ENCODE data around the gene SETBP1.

Gene SETBP1

DNA sequence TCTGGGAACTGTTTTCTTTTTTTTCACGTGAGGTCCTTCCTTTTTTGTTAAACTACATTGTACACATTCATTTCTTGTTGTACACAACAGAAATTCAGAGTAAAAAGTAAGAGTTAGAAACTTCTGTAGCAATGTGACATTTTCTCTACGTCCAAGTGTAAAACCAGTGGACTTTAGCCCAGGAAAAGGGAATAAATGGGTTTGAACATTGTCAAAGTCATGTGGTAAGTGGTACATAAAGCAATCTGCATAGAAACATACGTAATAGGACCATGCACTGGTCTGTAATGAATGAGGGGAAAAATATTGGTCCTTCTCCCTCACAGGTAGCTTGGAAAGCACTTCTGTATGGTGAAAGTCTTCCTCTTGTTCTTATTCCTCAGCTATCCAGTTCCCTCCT, 421.4 kb downstream of the SETBP1 start:
- Histone ChIP-seq H3K9ac (ENCODE audit: low read depth, low read length) (no peak overlapping the region), H3K4me3 (ENCODE audit: low read depth, low read length) (no peak overlapping the region), H3K9me3 (ENCODE audit: control insufficient read depth, insufficient read depth, low read length) (no peaks in the 10 kb centered on the region), H3K4me1 (ENCODE audit: control insufficient read depth, insufficient read depth, low read length) (no peaks in the 10 kb centered on the region), H3K36me3 (ENCODE audit: control insufficient read depth, insufficient read depth, low read length) (no peaks in the 10 kb centered on the region), H3K27me3 (ENCODE audit: control insufficient read depth, insufficient read depth, low read length) (no peaks in the 10 kb centered on the region)

DNA sequence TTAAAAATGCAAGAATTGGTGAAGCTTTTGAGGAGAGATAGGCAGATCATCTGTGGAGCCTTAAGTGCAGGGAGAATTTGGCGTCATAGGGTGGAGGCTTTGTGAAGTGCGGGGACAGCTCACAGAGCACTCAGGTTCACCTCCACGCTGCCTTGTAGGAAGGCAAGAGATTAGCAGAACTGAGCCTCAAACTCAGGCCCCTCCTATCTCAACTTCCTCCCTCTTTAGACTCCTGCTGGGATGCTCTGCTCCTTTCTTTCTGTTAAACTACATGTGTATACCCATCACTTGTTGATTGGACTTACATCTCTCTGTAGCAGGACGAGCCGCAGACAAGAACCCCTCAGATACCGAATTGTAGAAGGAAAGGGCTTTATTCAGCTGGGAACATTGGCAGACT, 422.2 kb downstream of the SETBP1 start:
- Histone ChIP-seq H3K9ac (ENCODE audit: low read depth, low read length) (no peak overlapping the region), H3K36me3 (ENCODE audit: control insufficient read depth, insufficient read depth, low read length) (no peaks in the 10 kb centered on the region), H3K4me3 (ENCODE audit: low read depth, low read length) (no peak overlapping the region), H3K4me1 (ENCODE audit: control insufficient read depth, insufficient read depth, low read length) (no peaks in the 10 kb centered on the region), H3K9me3 (ENCODE audit: control insufficient read depth, insufficient read depth, low read length) (no peaks in the 10 kb centered on the region), H3K27me3 (ENCODE audit: control insufficient read depth, insufficient read depth, low read length) (no peaks in the 10 kb centered on the region)

DNA sequence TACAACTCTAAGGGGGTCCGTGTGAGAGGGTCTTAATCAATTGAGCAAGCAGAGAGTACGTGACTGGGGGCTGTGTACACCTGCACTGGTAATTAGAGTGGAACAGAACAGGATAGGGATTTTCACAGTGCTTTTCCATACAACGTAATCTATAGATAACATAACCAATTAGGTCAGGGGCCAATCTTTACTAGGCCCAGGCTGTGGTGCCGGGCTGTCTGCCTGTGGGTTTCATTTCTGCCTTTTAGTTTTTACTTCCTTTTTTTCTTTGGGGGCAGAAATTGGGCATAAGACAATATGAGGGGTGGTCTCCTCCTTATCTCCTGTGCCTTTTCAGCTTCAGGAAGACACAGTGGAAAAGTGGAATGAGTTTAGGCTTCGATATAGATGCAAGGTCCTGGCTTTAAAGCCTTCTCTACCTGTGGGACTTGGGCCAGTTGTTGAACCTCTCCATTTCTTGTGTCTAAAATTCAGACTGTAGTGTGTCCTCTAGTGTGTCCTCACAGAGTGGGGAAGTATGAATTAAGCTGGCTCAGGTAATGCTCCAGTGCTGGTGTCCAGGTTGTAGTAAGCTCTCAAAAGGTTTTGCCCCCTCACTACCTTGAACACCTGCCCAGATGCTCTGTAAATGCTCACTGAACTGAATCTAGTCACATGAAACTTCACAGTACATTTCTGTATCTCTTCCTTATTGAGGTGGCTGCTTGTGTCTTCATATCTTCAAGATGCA, 422.8 kb downstream of the SETBP1 start:
- Histone ChIP-seq H3K9ac (ENCODE audit: low read depth, low read length) (no peak overlapping the region), H3K4me1 (ENCODE audit: control insufficient read depth, insufficient read depth, low read length) (no peaks in the 10 kb centered on the region), H3K27me3 (ENCODE audit: control insufficient read depth, insufficient read depth, low read length) (no peaks in the 10 kb centered on the region), H3K9me3 (ENCODE audit: control insufficient read depth, insufficient read depth, low read length) (no peaks in the 10 kb centered on the region), H3K36me3 (ENCODE audit: control insufficient read depth, insufficient read depth, low read length) (no peaks in the 10 kb centered on the region), H3K4me3 (ENCODE audit: low read depth, low read length) (no peak overlapping the region)

- no peak overlapping the region for H3K9ac ChIP-seq (ENCODE audit: low read depth, low read length)
- H3K4me1 ChIP-seq (ENCODE audit: control insufficient read depth, insufficient read depth, low read length): no peaks in the 10 kb centered on the region
Measured at GRCh38 chr18:45104049-45104395, 423.3 kb downstream of the SETBP1 start.

GRCh38 chr18:45106331-45106774, 425.7 kb downstream of the SETBP1 start:
- Histone ChIP-seq H3K9ac (ENCODE audit: low read depth, low read length) (no peak overlapping the region), H3K36me3 (ENCODE audit: control insufficient read depth, insufficient read depth, low read length) (no peaks in the 10 kb centered on the region), H3K4me3 (ENCODE audit: low read depth, low read length) (no peak overlapping the region), H3K9me3 (ENCODE audit: control insufficient read depth, insufficient read depth, low read length) (no peaks in the 10 kb centered on the region), H3K4me1 (ENCODE audit: control insufficient read depth, insufficient read depth, low read length) (no peaks in the 10 kb centered on the region), H3K27me3 (ENCODE audit: control insufficient read depth, insufficient read depth, low read length) (no peaks in the 10 kb centered on the region)

More at GRCh38 chr18:45104049-45104395, 423.3 kb downstream of the SETBP1 start:
- H3K27me3 ChIP-seq (ENCODE audit: control insufficient read depth, insufficient read depth, low read length): no peaks in the 10 kb centered on the region
- H3K4me3 ChIP-seq (ENCODE audit: low read depth, low read length): no peak overlapping the region
- no peaks in the 10 kb centered on the region for H3K36me3 ChIP-seq (ENCODE audit: control insufficient read depth, insufficient read depth, low read length)
- H3K9me3 ChIP-seq (ENCODE audit: control insufficient read depth, insufficient read depth, low read length): no peaks in the 10 kb centered on the region

- H3K9ac ChIP-seq (ENCODE audit: low read depth, low read length): no peak overlapping the region
- H3K4me1 ChIP-seq (ENCODE audit: control insufficient read depth, insufficient read depth, low read length): no peaks in the 10 kb centered on the region
- no peaks in the 10 kb centered on the region for H3K9me3 ChIP-seq (ENCODE audit: control insufficient read depth, insufficient read depth, low read length)
- no peaks in the 10 kb centered on the region for H3K36me3 ChIP-seq (ENCODE audit: control insufficient read depth, insufficient read depth, low read length)
- H3K27me3 ChIP-seq (ENCODE audit: control insufficient read depth, insufficient read depth, low read length): no peaks in the 10 kb centered on the region
- no peak overlapping the region for H3K4me3 ChIP-seq (ENCODE audit: low read depth, low read length)
Measured at GRCh38 chr18:45107425-45107824, 426.7 kb downstream of the SETBP1 start.

DNA sequence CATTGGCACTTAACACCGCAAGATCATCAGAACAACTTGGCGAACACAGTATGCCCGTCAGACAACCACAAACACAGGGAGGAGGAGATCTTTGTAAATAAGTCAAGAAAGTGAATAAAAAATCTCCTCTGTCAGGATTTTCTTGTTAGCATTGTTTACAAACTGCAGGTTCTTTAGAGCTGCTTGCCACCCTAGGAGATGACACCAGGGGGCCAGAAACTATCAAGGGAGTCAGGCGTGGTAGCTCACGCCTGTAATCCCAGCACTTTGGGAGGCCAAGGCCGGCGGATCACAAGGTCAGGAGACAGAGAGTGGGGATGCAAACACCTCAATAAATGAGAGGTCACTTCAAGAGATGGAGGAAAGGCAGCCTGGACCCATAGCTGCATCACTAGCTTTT, 428.1 kb downstream of the SETBP1 start:
- H3K36me3 ChIP-seq (ENCODE audit: control insufficient read depth, insufficient read depth, low read length): no peaks in the 10 kb centered on the region
- no peak overlapping the region for H3K9ac ChIP-seq (ENCODE audit: low read depth, low read length)
- no peaks in the 10 kb centered on the region for H3K9me3 ChIP-seq (ENCODE audit: control insufficient read depth, insufficient read depth, low read length)
- H3K4me1 ChIP-seq (ENCODE audit: control insufficient read depth, insufficient read depth, low read length): no peaks in the 10 kb centered on the region
- no peaks in the 10 kb centered on the region for H3K27me3 ChIP-seq (ENCODE audit: control insufficient read depth, insufficient read depth, low read length)
- no peak overlapping the region for H3K4me3 ChIP-seq (ENCODE audit: low read depth, low read length)

DNA sequence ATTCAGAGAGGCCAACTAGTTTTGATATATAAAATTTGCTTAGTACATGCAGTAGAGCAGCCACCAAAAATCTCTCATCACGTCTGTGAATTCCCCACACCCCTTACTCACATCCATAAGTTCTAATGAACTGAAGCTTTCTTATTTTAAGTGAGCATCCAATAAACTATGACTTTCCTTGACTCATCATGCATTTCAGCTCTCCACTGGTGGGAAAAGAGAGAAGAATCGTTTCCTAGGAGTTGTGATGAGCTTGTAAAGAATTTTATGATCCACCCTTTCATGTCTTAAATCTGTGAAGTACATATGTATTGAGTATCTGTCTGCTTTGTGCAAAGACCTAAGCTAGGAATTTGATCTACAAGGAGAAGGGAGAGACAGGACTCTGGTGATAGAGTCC, 428.6 kb downstream of the SETBP1 start:
- no peaks in the 10 kb centered on the region for H3K27me3 ChIP-seq (ENCODE audit: control insufficient read depth, insufficient read depth, low read length)
- no peaks in the 10 kb centered on the region for H3K4me1 ChIP-seq (ENCODE audit: control insufficient read depth, insufficient read depth, low read length)
- no peak overlapping the region for H3K4me3 ChIP-seq (ENCODE audit: low read depth, low read length)
- no peaks in the 10 kb centered on the region for H3K36me3 ChIP-seq (ENCODE audit: control insufficient read depth, insufficient read depth, low read length)
- H3K9ac ChIP-seq (ENCODE audit: low read depth, low read length): no peak overlapping the region
- no peaks in the 10 kb centered on the region for H3K9me3 ChIP-seq (ENCODE audit: control insufficient read depth, insufficient read depth, low read length)

GRCh38 chr18:45109706-45110105, 429.0 kb downstream of the SETBP1 start:
- H3K9me3 ChIP-seq (ENCODE audit: control insufficient read depth, insufficient read depth, low read length): no peaks in the 10 kb centered on the region
- H3K4me3 ChIP-seq (ENCODE audit: low read depth, low read length): no peak overlapping the region
- H3K36me3 ChIP-seq (ENCODE audit: control insufficient read depth, insufficient read depth, low read length): no peaks in the 10 kb centered on the region
- no peaks in the 10 kb centered on the region for H3K4me1 ChIP-seq (ENCODE audit: control insufficient read depth, insufficient read depth, low read length)
- H3K9ac ChIP-seq (ENCODE audit: low read depth, low read length): no peak overlapping the region
- no peaks in the 10 kb centered on the region for H3K27me3 ChIP-seq (ENCODE audit: control insufficient read depth, insufficient read depth, low read length)

GRCh38 chr18:45110577-45111501, 430.2 kb downstream of the SETBP1 start:
- Histone ChIP-seq H3K4me1 (ENCODE audit: control insufficient read depth, insufficient read depth, low read length) (no peaks in the 10 kb centered on the region), H3K4me3 (ENCODE audit: low read depth, low read length) (no peak overlapping the region), H3K27me3 (ENCODE audit: control insufficient read depth, insufficient read depth, low read length) (no peaks in the 10 kb centered on the region), H3K36me3 (ENCODE audit: control insufficient read depth, insufficient read depth, low read length) (no peaks in the 10 kb centered on the region), H3K9me3 (ENCODE audit: control insufficient read depth, insufficient read depth, low read length) (no peaks in the 10 kb centered on the region), H3K9ac (ENCODE audit: low read depth, low read length) (no peak overlapping the region)

GRCh38 chr18:45111502-45111848, 430.8 kb downstream of the SETBP1 start:
- Histone ChIP-seq H3K4me1 (ENCODE audit: control insufficient read depth, insufficient read depth, low read length) (no peaks in the 10 kb centered on the region), H3K4me3 (ENCODE audit: low read depth, low read length) (no peak overlapping the region)

GRCh38 chr18:45112682-45113081, 432.0 kb downstream of the SETBP1 start:
- no peak overlapping the region for H3K4me3 ChIP-seq (ENCODE audit: low read depth, low read length)

More at GRCh38 chr18:45111502-45111848, 430.8 kb downstream of the SETBP1 start:
- no peaks in the 10 kb centered on the region for H3K9me3 ChIP-seq (ENCODE audit: control insufficient read depth, insufficient read depth, low read length)
- H3K27me3 ChIP-seq (ENCODE audit: control insufficient read depth, insufficient read depth, low read length): no peaks in the 10 kb centered on the region
- H3K36me3 ChIP-seq (ENCODE audit: control insufficient read depth, insufficient read depth, low read length): no peaks in the 10 kb centered on the region
- H3K9ac ChIP-seq (ENCODE audit: low read depth, low read length): no peak overlapping the region

More at GRCh38 chr18:45112682-45113081, 432.0 kb downstream of the SETBP1 start:
- no peaks in the 10 kb centered on the region for H3K27me3 ChIP-seq (ENCODE audit: control insufficient read depth, insufficient read depth, low read length)
- H3K9me3 ChIP-seq (ENCODE audit: control insufficient read depth, insufficient read depth, low read length): no peaks in the 10 kb centered on the region
- no peaks in the 10 kb centered on the region for H3K4me1 ChIP-seq (ENCODE audit: control insufficient read depth, insufficient read depth, low read length)
- H3K36me3 ChIP-seq (ENCODE audit: control insufficient read depth, insufficient read depth, low read length): no peaks in the 10 kb centered on the region
- no peak overlapping the region for H3K9ac ChIP-seq (ENCODE audit: low read depth, low read length)
